ENCODE measurements around the gene FNDC11. TPM values are rescaled to one million over a fixed set of nuclear protein-coding genes. Genes with fewer than 3 reads are reported as not detected.

Gene FNDC11
- total and polyA plus RNA-seq, 2 donors (not counting 3 experiments of a cell fraction or from before 2014, with no cell fraction given), result 0.71 to 1.9 TPM

DNA sequence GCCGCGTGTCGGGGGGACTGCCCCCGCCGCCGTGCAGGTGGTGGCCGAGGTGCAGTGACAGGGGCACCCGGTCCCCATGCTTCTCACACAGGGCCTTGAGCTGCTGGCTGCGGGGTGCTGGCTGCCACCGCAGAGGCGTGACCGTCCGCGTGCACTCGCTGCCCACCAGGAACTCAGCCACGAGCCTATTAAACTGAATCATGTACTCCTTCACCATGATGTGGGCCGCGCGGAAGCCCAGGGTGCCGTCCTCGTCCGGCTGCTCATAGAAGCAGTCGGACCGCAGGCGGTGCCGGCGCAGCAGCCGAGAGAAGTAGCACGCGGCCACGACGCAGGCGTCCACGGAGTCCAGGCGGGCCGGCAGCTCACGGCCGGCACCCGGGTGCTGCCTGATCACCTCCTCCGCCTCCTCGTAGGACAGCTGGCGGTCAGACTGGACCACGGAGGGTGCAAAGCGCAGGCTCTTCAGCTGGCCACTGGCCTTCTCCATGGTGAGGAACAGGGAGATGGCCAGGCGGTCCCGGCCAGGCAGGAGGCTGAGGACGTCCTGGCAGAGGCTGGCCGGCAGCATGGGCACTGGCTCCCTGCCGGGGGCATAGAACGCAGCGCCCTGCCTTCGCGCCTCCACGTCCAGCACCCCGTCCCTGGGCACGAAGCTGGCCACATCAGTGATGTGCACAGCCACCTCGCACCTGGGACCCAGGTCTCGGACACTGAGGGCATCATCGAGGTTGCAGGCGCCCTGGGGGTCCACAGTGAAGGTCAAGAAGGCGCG, 10.3 kb downstream of the FNDC11 start:
- H3K9ac ChIP-seq (replicated peaks; ENCODE audit: extremely low read depth, insufficient read depth, low read length), result no peak overlapping the region
- dilution Hi-C loops (cut with MboI; ENCODE audit: extremely low pct_ligation_motif_present, low sequenced_read_pairs), result no loop called here
- intact Hi-C loops (cut with micrococcal nuclease), result no loop called here
- no peaks in the 10 kb centered on the region for H3K79me2 ChIP-seq (ENCODE audit: control insufficient read depth, insufficient read depth, low read length)
- H3K4me3 ChIP-seq (replicated peaks in 1 of 3; ENCODE audit: insufficient read depth in 1 of 3, low read depth in 1 of 3, low read length in 3 of 3), result no peak overlapping the region
- H3K4me2 ChIP-seq (ENCODE audit: insufficient read depth, low read length), result no peak overlapping the region
- no peak for FAIRE-seq
- no peak overlapping the region for H3K27ac ChIP-seq (ENCODE audit: insufficient read depth, low read depth, low read length)
- H3K36me3 ChIP-seq (ENCODE audit: control insufficient read depth in 2 of 2, extremely low read depth in 1 of 2, insufficient read depth in 2 of 2, low read length in 2 of 2), result peaks cover 0 to 17% of the 10 kb centered on the region in 2 experiments
- H2AFZ ChIP-seq (ENCODE audit: low read depth, low read length), result no peak overlapping the region
- no TSS peak for BruUV-seq (replicated peaks)
- no peaks in the 10 kb centered on the region for H3K9me1 ChIP-seq (replicated peaks; ENCODE audit: control insufficient read depth, extremely low read depth, insufficient read depth, low read length)
- CTCF ChIA-PET, result no interaction called here
- H3K4me1 ChIP-seq (ENCODE audit: control insufficient read depth, extremely low read depth, insufficient read depth, low read length), result no peaks in the 10 kb centered on the region
- TF ChIP-seq POLR2AphosphoS5 (IDR thresholded peaks at IDR 0.05; ENCODE audit: insufficient read depth, low read depth, low read length) (no peak), POLR2A (IDR thresholded peaks at IDR 0.05; ENCODE audit: low read depth, low read length) (no peak), MYC (IDR thresholded peaks at IDR 0.05; ENCODE audit: low read depth, low read length) (no peak), EZH2 (IDR thresholded peaks at IDR 0.05; ENCODE audit: borderline replicate concordance, low read depth, low read length, severe bottlenecking) (no peak), FOS (IDR thresholded peaks at IDR 0.05; ENCODE audit: borderline replicate concordance, insufficient read depth, low read length) (no peak), GATA2 (IDR thresholded peaks at IDR 0.05; ENCODE audit: insufficient read depth, insufficient read length, low read depth, low read length) (no peak), JUN (IDR thresholded peaks at IDR 0.05; ENCODE audit: borderline replicate concordance, insufficient read depth, insufficient read length, low read depth) (no peak)
- TF ChIP-seq, protein P1, sequence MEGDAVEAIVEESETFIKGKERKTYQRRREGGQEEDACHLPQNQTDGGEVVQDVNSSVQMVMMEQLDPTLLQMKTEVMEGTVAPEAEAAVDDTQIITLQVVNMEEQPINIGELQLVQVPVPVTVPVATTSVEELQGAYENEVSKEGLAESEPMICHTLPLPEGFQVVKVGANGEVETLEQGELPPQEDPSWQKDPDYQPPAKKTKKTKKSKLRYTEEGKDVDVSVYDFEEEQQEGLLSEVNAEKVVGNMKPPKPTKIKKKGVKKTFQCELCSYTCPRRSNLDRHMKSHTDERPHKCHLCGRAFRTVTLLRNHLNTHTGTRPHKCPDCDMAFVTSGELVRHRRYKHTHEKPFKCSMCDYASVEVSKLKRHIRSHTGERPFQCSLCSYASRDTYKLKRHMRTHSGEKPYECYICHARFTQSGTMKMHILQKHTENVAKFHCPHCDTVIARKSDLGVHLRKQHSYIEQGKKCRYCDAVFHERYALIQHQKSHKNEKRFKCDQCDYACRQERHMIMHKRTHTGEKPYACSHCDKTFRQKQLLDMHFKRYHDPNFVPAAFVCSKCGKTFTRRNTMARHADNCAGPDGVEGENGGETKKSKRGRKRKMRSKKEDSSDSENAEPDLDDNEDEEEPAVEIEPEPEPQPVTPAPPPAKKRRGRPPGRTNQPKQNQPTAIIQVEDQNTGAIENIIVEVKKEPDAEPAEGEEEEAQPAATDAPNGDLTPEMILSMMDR (IDR thresholded peaks at IDR 0.05; ENCODE audit: extremely low read depth in 1 of 2, insufficient read depth in 1 of 2, low read depth in 1 of 2, low read length in 2 of 2), result no peak
- TF ChIP-seq, protein P2, sequence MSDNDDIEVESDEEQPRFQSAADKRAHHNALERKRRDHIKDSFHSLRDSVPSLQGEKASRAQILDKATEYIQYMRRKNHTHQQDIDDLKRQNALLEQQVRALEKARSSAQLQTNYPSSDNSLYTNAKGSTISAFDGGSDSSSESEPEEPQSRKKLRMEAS (IDR thresholded peaks at IDR 0.05; ENCODE audit: insufficient read depth, insufficient read length), result no peak
- H3K27me3 ChIP-seq (ENCODE audit: control insufficient read depth in 2 of 2, insufficient read depth in 2 of 2, low read length in 2 of 2), result no peaks in the 10 kb centered on the region
- no peak for DNase-seq (ENCODE audit: low read depth, low spot score)
- POLR2A ChIA-PET, result no interaction called here
- no peaks in the 10 kb centered on the region for H4K20me1 ChIP-seq (replicated peaks; ENCODE audit: control insufficient read depth, extremely low read depth, insufficient read depth, low read length)
- H3K9me3 ChIP-seq (replicated peaks; ENCODE audit: control insufficient read depth, insufficient read depth, low read length), result no peaks in the 10 kb centered on the region

All from endothelial cell of umbilical vein (primary cell).